Stimulated activated CD8-positive, alpha-beta memory T cell treated with anti-CD3 and anti-CD28 coated beads, Interleukin-7, amount 100 ng/mL, for 24 hours (primary cell): ENCODE measurements around the gene PHF13.
"Not testable (repeated sequence)": the region's sequence is repeated elsewhere in the genome, so short reads cannot be mapped to it uniquely, and the experiment has no call there.

Experiments
- DNase-seq: peaks from one replicate; pipeline ENCODE4 v3.0.0-alpha.2; 2020; ENCODE audit warnings: low read depth

Gene PHF13

GRCh38 chr1:6587261-6588005, 26.1 kb upstream of the PHF13 start:
- DNase-seq: no peak

GRCh38 chr1:6588128-6588892, 25.2 kb upstream of the PHF13 start:
- no peak for DNase-seq

GRCh38 chr1:6588893-6589520, 24.5 kb upstream of the PHF13 start:
- no peak for DNase-seq

GRCh38 chr1:6590046-6590445, 23.5 kb upstream of the PHF13 start:
- no peak for DNase-seq

GRCh38 chr1:6591222-6591621, 22.3 kb upstream of the PHF13 start:
- no peak for DNase-seq

- no peak for DNase-seq
Measured at GRCh38 chr1:6591644-6592043, 21.9 kb upstream of the PHF13 start.

GRCh38 chr1:6592441-6592840, 21.1 kb upstream of the PHF13 start:
- DNase-seq: no peak

GRCh38 chr1:6592865-6593593, 20.5 kb upstream of the PHF13 start:
- DNase-seq: no peak

GRCh38 chr1:6593810-6594209, 19.7 kb upstream of the PHF13 start:
- no peak for DNase-seq

- DNase-seq: no peak
Measured at GRCh38 chr1:6594977-6595740, 18.4 kb upstream of the PHF13 start.

- no peak for DNase-seq
Measured at GRCh38 chr1:6596351-6596750, 17.2 kb upstream of the PHF13 start.

- no peak for DNase-seq
Measured at GRCh38 chr1:6596886-6597776, 16.4 kb upstream of the PHF13 start.

- DNase-seq: no peak
Measured at GRCh38 chr1:6597777-6598131, 15.8 kb upstream of the PHF13 start.

- DNase-seq: no peak
Measured at GRCh38 chr1:6599141-6599975, 14.2 kb upstream of the PHF13 start.

- not testable (repeated sequence) for DNase-seq
Measured at GRCh38 chr1:6599991-6600390, 13.5 kb upstream of the PHF13 start.

GRCh38 chr1:6600410-6601048, 13.0 kb upstream of the PHF13 start:
- DNase-seq: no peak

- DNase-seq: peak; percentile 62
Measured at GRCh38 chr1:6601049-6601922, 12.2 kb upstream of the PHF13 start.
